ENCODE measurements around the gene NCKAP5.

- TF ChIP-seq CTCF (IDR thresholded peaks at IDR 0.05) = no peak
- TF ChIP-seq POLR2A (IDR thresholded peaks at IDR 0.05) = no peak
- TF ChIP-seq POLR2AphosphoS5 (IDR thresholded peaks at IDR 0.05) = no peak
Observed at GRCh38 chr2:133130548-133131246, 437.6 kb downstream of the NCKAP5 start.

Measured in prostate gland (tissue), 2 donors.